Measurements from ENCODE around the gene TLE6.

The TLE6 gene

DNA sequence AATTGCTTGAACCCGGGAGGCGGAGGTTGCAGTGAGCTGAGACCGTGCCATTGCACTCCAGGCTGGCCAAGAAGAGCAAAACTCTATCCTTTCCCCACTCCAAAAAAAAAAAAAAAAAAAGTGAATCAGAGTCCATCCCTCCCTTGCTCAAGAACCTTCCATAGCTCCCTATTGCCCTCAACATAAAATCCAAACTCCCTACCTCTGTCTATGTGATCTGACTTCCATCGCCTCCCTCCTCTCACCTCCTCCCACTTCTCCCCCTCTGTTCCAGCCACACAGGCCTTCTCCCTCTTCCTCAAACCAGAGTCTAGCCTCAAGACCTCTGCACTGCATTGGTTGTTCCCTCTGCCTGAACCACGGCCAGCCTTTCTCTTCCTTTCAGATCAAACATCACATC is 61.8 kb downstream of the TLE6 start:
- no peak overlapping the region for H3K4me3 ChIP-seq (ENCODE audit: low read length)
- DNase-seq (ENCODE audit: low read depth, low spot score), result no peak

GRCh38 chr19:3039641-3040077 is 62.3 kb downstream of the TLE6 start:
- DNase-seq (ENCODE audit: low read depth, low spot score), result no peak
- no peak overlapping the region for H3K4me3 ChIP-seq (ENCODE audit: low read length)

- H3K4me3 ChIP-seq (ENCODE audit: low read length), result no peak overlapping the region
- DNase-seq (ENCODE audit: low read depth, low spot score), result no peak
Observed at GRCh38 chr19:3041327-3041726, 64.0 kb downstream of the TLE6 start.

- no peak for DNase-seq (ENCODE audit: low read depth, low spot score)
- no peak overlapping the region for H3K4me3 ChIP-seq (ENCODE audit: low read length)
Observed at GRCh38 chr19:3041761-3042620, 64.6 kb downstream of the TLE6 start.

DNA sequence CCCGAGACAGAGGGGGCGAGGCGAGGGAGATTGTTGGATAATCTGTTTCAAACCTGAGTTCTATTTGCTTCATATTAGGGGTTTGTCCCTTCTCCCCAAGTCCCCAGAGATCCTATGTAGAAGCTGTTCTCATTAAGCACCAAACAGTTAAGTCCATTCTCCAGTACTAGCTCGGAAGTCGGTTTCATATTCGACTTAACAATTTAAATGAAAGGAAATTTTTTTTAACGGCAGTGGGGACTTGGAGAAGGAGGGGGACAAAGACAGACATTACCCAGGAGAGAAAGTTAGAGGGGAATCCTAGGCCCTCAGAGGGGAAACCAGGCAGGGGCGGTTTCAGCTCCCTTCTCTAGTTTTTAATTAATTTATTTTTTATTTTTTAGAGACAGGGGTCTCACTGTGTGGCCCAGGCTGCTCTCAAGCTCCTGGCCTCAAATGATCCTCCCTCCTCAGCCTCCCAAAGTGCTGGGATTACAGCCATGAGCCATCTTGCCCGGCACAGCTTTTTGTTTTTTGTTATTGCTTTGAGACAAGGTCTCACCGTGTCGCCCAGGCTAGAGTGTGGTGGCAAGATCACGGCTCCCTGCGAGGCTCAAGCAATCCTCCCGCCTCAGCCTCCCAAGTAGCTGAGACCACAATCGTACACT is 65.4 kb downstream of the TLE6 start:
- H3K4me3 ChIP-seq (ENCODE audit: low read length), result no peak overlapping the region
- no peak for DNase-seq (ENCODE audit: low read depth, low spot score)

Measured in Jurkat, Clone E6-1 (cell line).